Kidney (tissue), 14 donors: ENCODE measurements around the gene FAT1. TPM values are rescaled to one million over a fixed set of nuclear protein-coding genes. Genes with fewer than 3 reads are reported as not detected.

Source experiments
- DNase-seq, 5 donors: peaks; one replicate each; pipeline ENCODE4 v3.0.0-alpha.2; 2013 to 2020
- FAIRE-seq: peaks from 2 replicates; lab custom pipeline; 2012; peaks lifted over from hg19 to GRCh38; lab: Jason Lieb, UNC
- H3K27ac ChIP-seq, 2 donors: one replicate each; pipeline ENCODE4 v1.7.0; 2013; ENCODE audit warnings: low read depth in 2 of 2, low read length in 2 of 2, inconsistent platforms in 1 of 2
- H3K27me3 ChIP-seq: one replicate; pipeline ENCODE4 v1.7.1; 2013; ENCODE audit warnings: low read length, inconsistent platforms; ENCODE audit not compliant: control insufficient read depth, insufficient read depth
- H3K36me3 ChIP-seq, 3 donors: one replicate each; pipeline versions ENCODE4 v1.7.0 to v1.7.1; 2013; ENCODE audit warnings: low read length in 3 of 3, control low read depth in 1 of 3, inconsistent platforms in 1 of 3; ENCODE audit not compliant: insufficient read depth in 3 of 3, control insufficient read depth in 2 of 3
- H3K4me1 ChIP-seq, 3 donors: one replicate each; pipeline versions ENCODE4 v1.7.0 to v1.7.1; 2013; ENCODE audit warnings: low read length in 3 of 3, inconsistent platforms in 1 of 3, low read depth in 1 of 3; ENCODE audit not compliant: control insufficient read depth in 2 of 3, insufficient read depth in 2 of 3
- H3K4me3 ChIP-seq, 3 donors: one replicate each; pipeline versions ENCODE4 v1.7.0 to v1.8.1; 2013; ENCODE audit warnings: low read length in 3 of 3, control low read depth in 1 of 3, inconsistent platforms in 1 of 3
- H3K9ac ChIP-seq, 3 donors: one replicate each; pipeline versions ENCODE4 v1.7.0 to v1.7.1; 2013; ENCODE audit warnings: low read length in 3 of 3, control low read depth in 1 of 3, inconsistent platforms in 1 of 3
- H3K9me3 ChIP-seq, 3 donors: one replicate each; pipeline versions ENCODE4 v1.7.0 to v1.7.1; 2013; ENCODE audit warnings: low read length in 3 of 3, control low read depth in 1 of 3, inconsistent platforms in 1 of 3; ENCODE audit not compliant: control insufficient read depth in 2 of 3, insufficient read depth in 1 of 3
- intact Hi-C: fragments of 100-400 bp; cut with DNase I; formaldehyde crosslinking; loops from one replicate; pipeline ENCODE4 v1.11.1; 2022
- polyA plus RNA-seq: library from polyadenylated mRNA; stranded (reverse); fragments of 350-450 nt; fragmentation: Illumina TruSeq; extraction: RNeasy Lipid Tissue Mini Kit (QIAGEN cat#74804); gene quantifications from one replicate; pipeline ENCODE4 v1.2.3, GENCODE V29; 2014; ENCODE audit warnings: low read depth, low replicate concordance; ENCODE audit not compliant: insufficient read depth
- total RNA-seq: library from RNA; stranded (reverse); fragmentation: NEBNext Ultra II Directional; extraction: Animal tissue kit (Norgen Biotek cat#: 25700); gene quantifications from one replicate; pipeline ENCODE4 v1.2.1, GENCODE V29; 2021
- TF ChIP-seq, protein P1 (sequence below): IDR thresholded peaks from 3 replicates; pipeline ENCODE4 v1.5.1; 2012; ENCODE audit warnings: mild to moderate bottlenecking, moderate library complexity, borderline replicate concordance; ENCODE audit not compliant: insufficient read depth; ENCODE audit errors: extremely low read depth
- donor health status: control.
- donor health status: control.
- donor health status: control.
- donor health status: control.
- donor health status: control.
- donor health status: DM: yes; HTN: yes; CAD: no.
- donor health status: Normal renal cell carcinoma (clear cell type).

FAT1 gene
- total and polyA plus RNA-seq, 2 donors from 2014 or later: 62.2 to 254 TPM

GRCh38 chr4:186569533-186570192, 154.0 kb downstream of the FAT1 start:
- Histone ChIP-seq H3K4me1 (peaks cover 0 to 8% (median 0%) of the 10 kb centered on the region in 3 donors), H3K9me3 (no peaks in the 10 kb centered on the region), H3K36me3 (no peaks in the 10 kb centered on the region), H3K4me3 (peak overlapping the region; percentile 42 to 51 (median 43)), H3K27me3 (no peaks in the 10 kb centered on the region), H3K9ac (no peak overlapping the region), H3K27ac (no peak overlapping the region)
- FAIRE-seq (no peak), DNase-seq (no peak)
- TF ChIP-seq, protein P1, sequence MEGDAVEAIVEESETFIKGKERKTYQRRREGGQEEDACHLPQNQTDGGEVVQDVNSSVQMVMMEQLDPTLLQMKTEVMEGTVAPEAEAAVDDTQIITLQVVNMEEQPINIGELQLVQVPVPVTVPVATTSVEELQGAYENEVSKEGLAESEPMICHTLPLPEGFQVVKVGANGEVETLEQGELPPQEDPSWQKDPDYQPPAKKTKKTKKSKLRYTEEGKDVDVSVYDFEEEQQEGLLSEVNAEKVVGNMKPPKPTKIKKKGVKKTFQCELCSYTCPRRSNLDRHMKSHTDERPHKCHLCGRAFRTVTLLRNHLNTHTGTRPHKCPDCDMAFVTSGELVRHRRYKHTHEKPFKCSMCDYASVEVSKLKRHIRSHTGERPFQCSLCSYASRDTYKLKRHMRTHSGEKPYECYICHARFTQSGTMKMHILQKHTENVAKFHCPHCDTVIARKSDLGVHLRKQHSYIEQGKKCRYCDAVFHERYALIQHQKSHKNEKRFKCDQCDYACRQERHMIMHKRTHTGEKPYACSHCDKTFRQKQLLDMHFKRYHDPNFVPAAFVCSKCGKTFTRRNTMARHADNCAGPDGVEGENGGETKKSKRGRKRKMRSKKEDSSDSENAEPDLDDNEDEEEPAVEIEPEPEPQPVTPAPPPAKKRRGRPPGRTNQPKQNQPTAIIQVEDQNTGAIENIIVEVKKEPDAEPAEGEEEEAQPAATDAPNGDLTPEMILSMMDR: no peak
- intact Hi-C loops: no loop called here

GRCh38 chr4:186566068-186566467, 157.6 kb downstream of the FAT1 start:
- H3K4me3 ChIP-seq: no peak overlapping the region
- no peak overlapping the region for H3K9ac ChIP-seq
- intact Hi-C loops: no loop called here
- FAIRE-seq (no peak), DNase-seq (no peak)
- no peak overlapping the region for H3K27ac ChIP-seq
- H3K4me1 ChIP-seq: peaks cover 0 to 8% (median 0%) of the 10 kb centered on the region in 3 donors
- H3K27me3 ChIP-seq: no peaks in the 10 kb centered on the region
- no peaks in the 10 kb centered on the region for H3K36me3 ChIP-seq
- no peaks in the 10 kb centered on the region for H3K9me3 ChIP-seq
- TF ChIP-seq, protein P1: no peak

DNA sequence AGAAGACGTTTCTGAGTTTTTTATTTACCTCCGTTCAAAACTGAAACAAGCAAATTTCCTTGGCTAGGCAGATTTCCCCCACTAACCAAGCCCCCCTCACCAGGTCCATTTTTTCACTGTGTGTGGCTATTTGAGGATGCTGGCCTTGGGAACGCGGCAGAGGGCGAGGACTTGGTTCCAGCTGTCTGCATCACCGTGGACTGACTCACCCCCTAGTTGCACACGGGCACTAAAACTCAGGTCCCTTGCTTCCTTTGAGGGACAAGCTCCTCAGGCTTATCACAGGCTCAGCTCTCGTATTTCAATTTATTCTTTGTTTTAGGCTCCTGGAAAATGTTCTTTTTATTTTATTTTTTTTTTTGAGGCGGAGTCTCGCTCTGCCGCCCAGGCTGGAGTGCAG, 159.9 kb downstream of the FAT1 start:
- peaks cover 0 to 6% (median 0%) of the 10 kb centered on the region in 3 donors for H3K9me3 ChIP-seq
- no peak overlapping the region for H3K4me3 ChIP-seq
- DNase-seq: no peak
- no peaks in the 10 kb centered on the region for H3K27me3 ChIP-seq
- no peak for FAIRE-seq
- no peak overlapping the region for H3K27ac ChIP-seq
- H3K9ac ChIP-seq: no peak overlapping the region
- no peaks in the 10 kb centered on the region for H3K4me1 ChIP-seq
- TF ChIP-seq, protein P1: no peak
- intact Hi-C loops: no loop called here
- no peaks in the 10 kb centered on the region for H3K36me3 ChIP-seq
